Parathyroid adenoma (tissue), 2 donors: ENCODE measurements around the gene FNDC11.
"Not testable (repeated sequence)": the region's sequence is repeated elsewhere in the genome, so short reads cannot be mapped to it uniquely, and the experiment has no call there.

ENCODE experiments used
- H2AFZ ChIP-seq: fragments of 300-600 bp; sonication (generic); one replicate; pipeline ENCODE4 v1.7.0; 2017; ENCODE audit warnings: antibody characterized with exemption, mild to moderate bottlenecking
- H3K27ac ChIP-seq: fragments of 300-600 bp; sonication (generic); one replicate; pipeline ENCODE4 v1.7.0; 2017
- H3K27me3 ChIP-seq: fragments of 300-600 bp; sonication (generic); one replicate; pipeline ENCODE4 v1.7.0; 2017; ENCODE audit warnings: low read length; ENCODE audit not compliant: control insufficient read depth, insufficient read depth
- H3K36me3 ChIP-seq: fragments of 300-600 bp; sonication (generic); one replicate; pipeline ENCODE4 v1.7.0; 2017; ENCODE audit warnings: low read length; ENCODE audit not compliant: control insufficient read depth, insufficient read depth
- H3K4me1 ChIP-seq: fragments of 300-600 bp; sonication (generic); one replicate; pipeline ENCODE4 v1.7.0; 2017; ENCODE audit warnings: control low read depth
- H3K4me2 ChIP-seq: fragments of 300-600 bp; sonication (generic); one replicate; pipeline ENCODE4 v1.7.0; 2017; ENCODE audit warnings: low read length
- H3K4me3 ChIP-seq: fragments of 300-600 bp; sonication (generic); one replicate; pipeline ENCODE4 v1.7.0; 2017; ENCODE audit warnings: low read depth, low read length
- H3K79me2 ChIP-seq: fragments of 300-600 bp; sonication (generic); one replicate; pipeline ENCODE4 v1.7.0; 2017; ENCODE audit warnings: control low read depth
- H3K9ac ChIP-seq: fragments of 300-600 bp; sonication (generic); one replicate; pipeline ENCODE4 v1.7.0; 2017; ENCODE audit warnings: mild to moderate bottlenecking
- H3K9me3 ChIP-seq: fragments of 300-600 bp; sonication (generic); one replicate; pipeline ENCODE4 v1.7.0; 2017; ENCODE audit warnings: low read length; ENCODE audit not compliant: control insufficient read depth
- TF ChIP-seq, protein P1 (sequence below): fragments of 300-600 bp; sonication (generic); IDR thresholded peaks from one replicate; pipeline ENCODE4 v1.7.0; 2017; ENCODE audit warnings: antibody characterized with exemption, mild to moderate bottlenecking
- donor health status: primary hyperparathyroidism.

Gene FNDC11

DNA sequence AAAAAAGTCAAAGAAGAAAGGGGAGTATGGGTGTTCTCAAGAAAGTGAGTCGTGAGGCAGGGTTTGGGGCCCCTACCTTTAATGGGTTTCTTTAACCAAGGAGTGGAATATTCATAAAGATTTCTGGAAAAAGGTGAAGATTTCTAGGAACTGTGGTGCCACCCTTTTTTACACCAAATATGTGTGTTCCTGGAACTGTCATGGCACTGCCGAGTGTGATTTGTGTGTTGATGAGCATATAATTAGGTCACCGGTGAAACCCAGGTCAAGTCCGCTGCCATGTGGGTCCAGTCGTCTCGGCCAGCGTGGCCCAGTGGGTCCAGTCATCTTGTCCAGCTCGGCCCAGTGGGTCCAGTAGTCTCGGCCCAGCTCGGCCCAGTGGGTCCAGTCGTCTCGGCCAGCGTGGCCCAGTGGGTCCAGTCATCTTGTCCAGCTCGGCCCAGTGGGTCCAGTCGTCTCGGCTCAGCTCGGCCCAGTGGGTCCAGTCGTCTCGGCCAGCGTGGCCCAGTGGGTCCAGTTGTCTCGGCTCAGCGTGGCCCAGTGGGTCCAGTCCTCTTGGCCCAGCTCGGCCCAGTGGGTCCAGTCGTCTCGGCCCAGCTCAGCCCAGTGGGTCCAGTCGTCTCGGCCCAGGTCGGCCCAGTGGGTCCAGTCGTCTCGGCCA is 46.7 kb upstream of the FNDC11 start:
- no peaks in the 10 kb centered on the region for H3K4me1 ChIP-seq
- TF ChIP-seq, protein P1, sequence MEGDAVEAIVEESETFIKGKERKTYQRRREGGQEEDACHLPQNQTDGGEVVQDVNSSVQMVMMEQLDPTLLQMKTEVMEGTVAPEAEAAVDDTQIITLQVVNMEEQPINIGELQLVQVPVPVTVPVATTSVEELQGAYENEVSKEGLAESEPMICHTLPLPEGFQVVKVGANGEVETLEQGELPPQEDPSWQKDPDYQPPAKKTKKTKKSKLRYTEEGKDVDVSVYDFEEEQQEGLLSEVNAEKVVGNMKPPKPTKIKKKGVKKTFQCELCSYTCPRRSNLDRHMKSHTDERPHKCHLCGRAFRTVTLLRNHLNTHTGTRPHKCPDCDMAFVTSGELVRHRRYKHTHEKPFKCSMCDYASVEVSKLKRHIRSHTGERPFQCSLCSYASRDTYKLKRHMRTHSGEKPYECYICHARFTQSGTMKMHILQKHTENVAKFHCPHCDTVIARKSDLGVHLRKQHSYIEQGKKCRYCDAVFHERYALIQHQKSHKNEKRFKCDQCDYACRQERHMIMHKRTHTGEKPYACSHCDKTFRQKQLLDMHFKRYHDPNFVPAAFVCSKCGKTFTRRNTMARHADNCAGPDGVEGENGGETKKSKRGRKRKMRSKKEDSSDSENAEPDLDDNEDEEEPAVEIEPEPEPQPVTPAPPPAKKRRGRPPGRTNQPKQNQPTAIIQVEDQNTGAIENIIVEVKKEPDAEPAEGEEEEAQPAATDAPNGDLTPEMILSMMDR, result no peak
- no peaks in the 10 kb centered on the region for H3K79me2 ChIP-seq
- H3K4me3 ChIP-seq, result no peak overlapping the region
- no peak overlapping the region for H3K9ac ChIP-seq
- H3K27me3 ChIP-seq, result no peaks in the 10 kb centered on the region
- no peak overlapping the region for H3K4me2 ChIP-seq
- no peaks in the 10 kb centered on the region for H3K9me3 ChIP-seq
- H2AFZ ChIP-seq, result no peak overlapping the region
- H3K36me3 ChIP-seq, result no peaks in the 10 kb centered on the region
- no peak overlapping the region for H3K27ac ChIP-seq

DNA sequence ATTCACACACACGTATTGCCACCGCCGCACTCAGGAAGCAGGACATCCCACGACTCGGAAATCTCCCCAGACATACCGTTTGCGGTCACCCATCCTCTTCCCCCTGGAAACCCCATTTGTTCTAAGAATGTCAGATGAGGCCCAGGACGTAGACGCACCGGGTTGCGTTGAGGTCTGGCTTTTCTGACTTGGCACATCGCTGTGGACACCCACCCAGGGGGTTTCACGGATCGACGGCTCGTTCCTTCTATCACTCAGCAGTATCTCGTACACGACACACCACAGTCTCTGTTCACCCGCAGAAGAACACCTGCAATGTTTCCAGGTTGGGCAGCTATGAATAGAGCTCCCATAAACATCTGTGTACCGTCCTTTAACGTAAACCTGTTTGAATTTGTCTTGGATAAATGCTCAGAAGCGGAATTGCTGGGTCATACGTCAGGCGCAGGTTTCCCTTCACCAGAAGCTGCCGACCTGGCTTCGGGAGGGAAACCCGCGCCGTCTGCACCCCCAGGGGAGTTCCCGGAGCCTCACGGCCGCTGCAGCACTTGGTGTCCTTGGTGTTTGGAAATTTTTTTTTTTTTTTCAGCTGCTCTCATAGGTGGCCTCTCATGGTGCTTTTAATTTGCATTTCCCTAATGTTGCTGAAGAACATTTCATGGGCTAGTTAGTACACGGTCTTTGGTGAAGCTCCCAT is 45.7 kb upstream of the FNDC11 start:
- TF ChIP-seq, protein P1, result no peak

DNA sequence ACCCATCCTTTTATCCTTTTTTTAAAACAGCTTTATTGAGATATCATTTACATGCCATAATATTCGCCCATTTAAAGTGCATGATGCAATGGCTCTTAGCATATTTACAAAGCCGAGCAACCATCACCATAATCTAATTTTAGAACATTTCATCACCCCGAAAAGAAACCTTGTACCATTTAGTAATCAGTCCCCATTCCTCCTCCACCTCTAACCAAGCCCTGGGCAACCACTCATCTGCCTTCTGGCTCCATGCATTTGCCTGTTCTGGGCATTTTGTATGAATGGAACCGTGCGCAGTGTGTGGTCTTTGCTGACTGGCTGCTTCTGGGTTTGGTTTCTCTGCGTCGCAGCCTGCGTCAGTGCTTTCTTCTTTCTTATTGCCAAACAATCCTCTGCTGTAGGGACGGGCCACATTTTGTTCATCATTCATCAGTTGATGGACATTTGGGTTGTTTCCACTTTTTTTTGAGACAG is 44.8 kb upstream of the FNDC11 start:
- Histone ChIP-seq H3K27me3 (no peaks in the 10 kb centered on the region), H3K4me3 (no peak overlapping the region), H3K4me2 (no peak overlapping the region), H3K36me3 (no peaks in the 10 kb centered on the region), H3K9ac (no peak overlapping the region), H3K27ac (no peak overlapping the region), H3K9me3 (no peaks in the 10 kb centered on the region), H2AFZ (no peak overlapping the region), H3K79me2 (no peaks in the 10 kb centered on the region), H3K4me1 (no peaks in the 10 kb centered on the region)
- TF ChIP-seq, protein P1, result no peak

More for the DNA sequence above, 45.7 kb upstream of the FNDC11 start:
- Histone ChIP-seq H3K4me3 (no peak overlapping the region), H3K36me3 (no peaks in the 10 kb centered on the region), H3K9me3 (no peaks in the 10 kb centered on the region), H3K27ac (no peak overlapping the region), H3K79me2 (no peaks in the 10 kb centered on the region), H2AFZ (no peak overlapping the region), H3K27me3 (no peaks in the 10 kb centered on the region), H3K9ac (no peak overlapping the region), H3K4me2 (no peak overlapping the region), H3K4me1 (no peaks in the 10 kb centered on the region)

DNA sequence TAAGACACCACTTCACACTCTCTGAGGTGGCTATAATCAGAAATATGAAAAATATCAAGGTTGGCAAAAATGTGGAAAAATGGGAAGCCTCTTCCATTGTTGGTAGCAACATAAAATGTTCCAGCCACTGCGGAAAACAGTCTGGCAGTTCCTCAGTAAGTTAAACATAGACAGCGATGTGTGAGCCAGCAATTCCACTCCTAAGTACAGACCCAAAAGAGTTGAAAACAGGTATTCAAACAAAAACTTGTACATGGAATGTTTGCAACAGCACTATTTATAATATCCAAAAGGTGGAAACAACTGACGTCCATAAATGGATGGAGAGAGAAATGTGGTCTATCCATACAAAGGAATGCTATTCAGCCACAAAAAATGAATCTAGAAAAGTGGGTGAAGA is 40.8 kb upstream of the FNDC11 start:
- no peaks in the 10 kb centered on the region for H3K79me2 ChIP-seq
- no peak overlapping the region for H3K27ac ChIP-seq
- no peak overlapping the region for H3K4me2 ChIP-seq
- no peaks in the 10 kb centered on the region for H3K36me3 ChIP-seq
- no peaks in the 10 kb centered on the region for H3K27me3 ChIP-seq
- H3K9ac ChIP-seq, result no peak overlapping the region
- TF ChIP-seq, protein P1, result no peak
- H3K4me3 ChIP-seq, result no peak overlapping the region
- H3K9me3 ChIP-seq, result no peaks in the 10 kb centered on the region
- no peaks in the 10 kb centered on the region for H3K4me1 ChIP-seq
- H2AFZ ChIP-seq, result no peak overlapping the region

DNA sequence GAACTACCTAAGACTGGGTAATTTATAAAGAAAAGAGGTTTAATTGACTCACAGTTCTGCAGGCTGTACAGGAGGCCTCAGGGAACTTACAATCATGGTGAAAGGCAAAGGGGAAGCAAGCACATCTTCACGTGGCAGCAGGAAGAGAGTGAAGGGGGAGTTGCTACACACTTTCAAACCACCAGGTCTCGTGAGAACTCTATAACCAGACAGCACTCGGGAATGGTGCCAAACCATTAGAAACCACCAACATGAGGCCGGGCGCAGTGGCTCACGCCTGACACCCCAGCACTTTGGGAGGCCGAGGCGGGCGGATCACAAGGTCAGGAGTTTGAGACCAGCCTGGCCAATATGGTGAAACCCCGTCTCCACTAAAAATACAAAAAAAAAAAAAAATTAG is 39.4 kb upstream of the FNDC11 start:
- not testable (repeated sequence) for H3K9me3 ChIP-seq, H3K9ac ChIP-seq, H3K27me3 ChIP-seq, H3K4me2 ChIP-seq, H3K79me2 ChIP-seq, H3K4me3 ChIP-seq, H3K4me1 ChIP-seq, H2AFZ ChIP-seq, H3K36me3 ChIP-seq, H3K27ac ChIP-seq
